ENCODE data around the gene ZNG1B. TPM values are rescaled to one million over a fixed set of nuclear protein-coding genes. Genes with fewer than 3 reads are reported as not detected.

Gene ZNG1B
- total RNA-seq, 1 donor from 2014 or later: 38.6 TPM

Other genes starting within 250 kb of the ZNG1B start
- gene PAX8, start 158.8 kb upstream of the ZNG1B start, total RNA-seq: 0.45 and 0.77 TPM in 2 replicates
- gene FOXD4L1, start 61.0 kb downstream of the ZNG1B start, total RNA-seq: 0.17 and 0.30 TPM in 2 replicates
- gene RABL2A, start 189.6 kb downstream of the ZNG1B start, total RNA-seq: 21.6 and 23.5 TPM in 2 replicates

Data from activated CD4-positive, alpha-beta T cell treated with anti-CD3 and anti-CD28 coated beads, Interleukin-2, amount 10 ng/mL, durations not matched to agents 24 days and 14 days (primary cell).